Hepatic stellate cell (primary cell): ENCODE measurements around the gene MAGI2.
"Not testable (repeated sequence)": the region's sequence is repeated elsewhere in the genome, so short reads cannot be mapped to it uniquely, and the experiment has no call there.

Experiments used
- DNase-seq: peaks from one replicate; pipeline ENCODE4 v3.0.0; 2011; ENCODE audit warnings: low spot score

Gene MAGI2

GRCh38 chr7:78543976-78544375, 909.5 kb downstream of the MAGI2 start:
- DNase-seq, result no peak

- no peak for DNase-seq
Measured at GRCh38 chr7:78542981-78543380, 910.5 kb downstream of the MAGI2 start.

- no peak for DNase-seq
Measured at GRCh38 chr7:78542541-78542940, 910.9 kb downstream of the MAGI2 start.

- no peak for DNase-seq
Measured at GRCh38 chr7:78539825-78540224, 913.6 kb downstream of the MAGI2 start.

GRCh38 chr7:78535655-78536054, 917.8 kb downstream of the MAGI2 start:
- DNase-seq, result no peak

- DNase-seq, result peak; percentile 40
Measured at GRCh38 chr7:78530351-78530750, 923.1 kb downstream of the MAGI2 start.

- DNase-seq, result no peak
Measured at GRCh38 chr7:78529392-78529791, 924.1 kb downstream of the MAGI2 start.

GRCh38 chr7:78528964-78529363, 924.5 kb downstream of the MAGI2 start:
- DNase-seq, result no peak

- no peak for DNase-seq
Measured at GRCh38 chr7:78523930-78524329, 929.5 kb downstream of the MAGI2 start.

GRCh38 chr7:78521961-78522360, 931.5 kb downstream of the MAGI2 start:
- DNase-seq, result no peak

GRCh38 chr7:78516450-78516849, 937.0 kb downstream of the MAGI2 start:
- no peak for DNase-seq

- DNase-seq, result no peak
Measured at GRCh38 chr7:78514634-78515033, 938.8 kb downstream of the MAGI2 start.

GRCh38 chr7:78510580-78511188, 942.8 kb downstream of the MAGI2 start:
- DNase-seq, result peak; percentile 12

GRCh38 chr7:78503301-78503700, 950.2 kb downstream of the MAGI2 start:
- not testable (repeated sequence) for DNase-seq

- no peak for DNase-seq
Measured at GRCh38 chr7:78501064-78501463, 952.4 kb downstream of the MAGI2 start.

- DNase-seq, result no peak
Measured at GRCh38 chr7:78499971-78500370, 953.5 kb downstream of the MAGI2 start.

GRCh38 chr7:78499283-78499682, 954.2 kb downstream of the MAGI2 start:
- DNase-seq, result peak; percentile 11

- DNase-seq, result no peak
Measured at GRCh38 chr7:78497728-78498427, 955.6 kb downstream of the MAGI2 start.

GRCh38 chr7:78496096-78496630, 957.3 kb downstream of the MAGI2 start:
- no peak for DNase-seq

GRCh38 chr7:78493401-78493800, 960.1 kb downstream of the MAGI2 start:
- DNase-seq, result no peak

- no peak for DNase-seq
Measured at GRCh38 chr7:78492146-78492545, 961.3 kb downstream of the MAGI2 start.

GRCh38 chr7:78490524-78490923, 962.9 kb downstream of the MAGI2 start:
- no peak for DNase-seq

GRCh38 chr7:78489476-78490240, 963.8 kb downstream of the MAGI2 start:
- no peak for DNase-seq
